GM19438 (cell line): ENCODE measurements around the gene LAMTOR5.
"Not testable (repeated sequence)": the region's sequence is repeated elsewhere in the genome, so short reads cannot be mapped to it uniquely, and the experiment has no call there.

Experiments
- ATAC-seq: cut with Tn5 transposase; IDR thresholded peaks from one replicate; pipeline ENCODE4 v1.9.1; 2021; ENCODE audit warnings: low read depth; ENCODE audit not compliant: unreplicated experiment

Gene LAMTOR5

DNA sequence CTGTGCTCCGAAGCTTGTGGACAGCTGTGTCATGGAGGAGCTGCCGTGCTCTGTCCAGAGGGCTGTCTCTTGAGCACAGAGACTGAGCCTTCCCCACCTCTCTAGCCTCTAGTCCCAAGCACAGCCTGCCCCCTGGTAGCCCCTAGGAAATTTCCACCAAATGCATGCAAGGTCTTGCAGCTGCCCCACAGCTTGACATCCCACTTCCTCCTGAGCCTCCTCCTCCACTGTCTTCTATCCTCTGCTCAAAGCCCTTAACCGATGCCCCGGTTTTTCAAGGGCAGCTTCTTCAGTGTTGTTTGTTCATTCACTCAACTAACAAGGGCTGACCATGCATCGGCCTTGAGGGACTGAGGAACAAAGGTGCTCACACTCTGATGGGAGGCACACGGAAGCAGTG lies 22.9 kb upstream of the LAMTOR5 start:
- no peak for ATAC-seq

DNA sequence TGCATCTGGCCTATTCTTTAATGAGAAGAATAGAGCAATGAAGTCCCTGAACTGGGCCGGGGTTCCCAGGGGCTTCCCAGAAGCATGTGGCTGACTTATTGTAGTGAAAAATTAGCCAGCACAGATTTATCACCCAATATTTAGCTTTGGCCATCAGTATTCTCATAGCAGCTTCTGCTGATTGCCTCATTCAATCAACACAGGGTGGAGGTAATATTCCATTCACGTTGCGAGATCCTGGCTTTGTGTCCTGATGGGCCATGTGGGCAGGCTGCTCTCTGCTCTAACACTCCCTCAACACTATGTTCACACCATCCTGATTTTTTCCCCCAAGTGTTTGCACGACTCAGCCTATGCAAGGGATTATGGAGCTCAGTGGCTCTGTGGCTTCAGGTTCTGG lies 21.5 kb upstream of the LAMTOR5 start:
- ATAC-seq, result no peak

DNA sequence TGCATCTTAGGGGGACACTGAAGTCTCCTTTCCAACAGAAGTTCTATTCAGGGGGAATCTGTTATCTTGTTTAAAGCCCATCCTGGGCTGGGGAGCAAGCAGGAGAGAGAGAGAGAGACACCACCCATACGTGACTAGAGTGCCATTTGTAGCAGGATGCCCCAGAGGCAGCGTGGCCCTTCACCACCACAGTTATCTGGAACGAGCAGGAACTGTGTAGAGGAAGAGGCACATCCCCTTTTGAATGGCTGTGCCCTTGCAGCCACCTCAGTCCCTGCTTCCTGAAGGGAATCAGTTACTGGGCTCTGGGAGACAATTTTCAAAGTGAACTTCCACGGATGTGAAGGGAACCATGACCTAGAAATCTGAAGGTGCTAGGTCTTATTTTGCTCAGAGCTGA lies 19.4 kb upstream of the LAMTOR5 start:
- no peak for ATAC-seq

DNA sequence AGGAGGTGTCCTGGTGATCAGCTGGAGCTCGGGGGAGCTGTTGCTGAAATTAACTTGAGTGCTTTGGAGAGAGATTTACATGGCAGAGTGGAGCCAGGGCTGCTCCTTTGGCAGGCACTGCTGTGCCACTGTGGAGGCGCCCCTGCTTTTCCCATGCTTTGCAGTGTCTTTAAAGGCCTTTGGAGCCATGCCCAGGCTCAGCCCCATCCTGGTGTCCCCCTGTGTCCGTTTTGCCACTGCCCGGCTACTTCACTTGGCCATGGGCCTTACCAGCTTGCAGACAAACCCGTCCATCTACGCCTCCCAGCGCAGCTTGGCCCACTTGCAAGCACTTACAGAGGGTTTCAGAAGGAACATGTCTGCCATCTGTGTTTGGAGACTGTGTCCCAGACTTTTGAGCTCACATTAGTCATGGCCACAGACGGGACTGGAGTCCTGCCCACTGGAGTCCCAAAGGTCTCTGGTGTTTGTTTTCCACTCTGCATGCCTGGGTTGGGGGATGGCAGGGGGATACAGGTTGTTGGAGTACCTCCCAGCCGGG lies 18.2 kb upstream of the LAMTOR5 start:
- no peak for ATAC-seq

DNA sequence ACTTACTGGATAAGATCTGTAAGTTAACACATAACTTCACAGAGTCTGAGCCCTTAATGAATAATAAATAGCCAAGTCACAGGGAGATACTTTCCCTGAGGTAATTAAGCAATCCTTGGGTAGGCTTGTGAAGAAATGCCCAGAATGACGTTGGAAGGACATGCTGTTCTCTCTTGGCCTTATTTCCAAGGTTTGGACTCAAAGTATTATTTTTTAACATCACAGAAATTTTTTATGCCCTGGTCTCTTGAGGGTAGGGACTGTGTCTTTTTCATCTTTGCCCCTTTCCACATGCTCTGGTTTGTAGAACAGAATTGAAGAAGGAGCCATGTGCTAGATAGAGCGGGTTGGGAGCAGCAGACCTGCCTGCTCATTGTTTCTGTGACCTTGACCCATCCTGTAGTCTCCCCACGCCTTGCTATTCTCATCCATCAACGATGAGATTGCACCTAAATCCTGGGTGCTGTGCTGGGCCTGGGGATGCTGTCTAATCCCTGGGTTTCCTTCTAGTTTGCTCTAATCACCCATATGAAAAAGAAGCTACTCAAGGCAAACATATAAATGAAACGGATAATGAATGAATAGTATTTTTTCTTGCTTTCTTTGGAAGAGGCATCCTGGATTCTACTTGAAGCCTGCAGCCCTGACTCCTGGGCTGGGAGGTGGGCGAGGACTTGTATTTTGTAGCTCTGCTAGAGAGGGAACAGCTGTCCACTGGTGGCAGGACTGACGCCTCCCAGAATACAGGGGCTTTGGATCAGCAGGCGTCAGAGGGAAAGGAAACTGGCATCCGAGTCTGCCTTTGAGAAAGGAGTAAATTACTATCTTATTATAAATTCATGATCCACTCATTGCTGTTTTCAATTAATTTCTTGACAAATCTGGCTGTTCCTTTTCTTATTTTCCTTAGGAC lies 17.5 kb upstream of the LAMTOR5 start:
- no peak for ATAC-seq

DNA sequence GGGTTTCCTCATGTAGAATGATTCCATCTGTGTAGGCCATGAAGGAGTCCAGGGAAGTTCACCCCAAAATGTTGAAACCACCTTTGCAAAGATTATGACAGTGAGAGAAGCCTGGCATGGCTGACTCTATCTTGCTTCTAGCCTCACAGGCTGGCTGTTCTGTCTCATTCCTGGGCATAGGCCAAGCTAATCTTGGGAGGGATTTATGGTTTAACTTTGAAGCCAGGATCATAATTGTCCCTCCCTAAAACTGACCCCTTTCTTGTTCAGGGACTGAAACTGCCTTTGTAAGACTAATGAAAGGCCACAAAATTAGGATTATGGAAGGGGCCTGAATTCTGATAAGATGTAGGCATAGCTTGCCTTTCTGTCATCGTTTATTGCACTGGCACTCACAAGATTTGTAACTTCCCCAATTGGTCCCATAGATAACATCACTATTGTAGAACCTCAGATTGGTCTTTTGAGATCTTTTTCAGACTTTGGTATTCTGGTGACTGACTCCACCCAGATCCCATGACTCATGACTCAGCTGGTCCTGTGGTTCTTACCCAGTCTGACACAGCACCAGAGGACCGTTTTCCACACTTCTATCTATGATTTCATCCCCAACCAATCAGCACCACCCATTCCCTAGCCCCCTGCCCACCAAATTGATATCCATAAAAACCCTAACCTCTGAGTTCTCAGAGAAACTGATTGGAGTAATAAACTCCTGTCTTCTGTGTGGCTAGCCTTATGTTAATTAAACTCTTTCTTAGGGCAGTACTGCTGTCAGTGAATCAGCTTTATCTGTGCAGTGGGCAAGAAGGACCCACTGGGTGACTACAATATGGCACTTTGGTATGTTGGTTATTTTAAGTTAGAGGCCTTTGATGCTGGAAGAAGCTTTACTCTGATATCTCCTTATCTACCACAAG lies 13.6 kb upstream of the LAMTOR5 start:
- ATAC-seq, result no peak

DNA sequence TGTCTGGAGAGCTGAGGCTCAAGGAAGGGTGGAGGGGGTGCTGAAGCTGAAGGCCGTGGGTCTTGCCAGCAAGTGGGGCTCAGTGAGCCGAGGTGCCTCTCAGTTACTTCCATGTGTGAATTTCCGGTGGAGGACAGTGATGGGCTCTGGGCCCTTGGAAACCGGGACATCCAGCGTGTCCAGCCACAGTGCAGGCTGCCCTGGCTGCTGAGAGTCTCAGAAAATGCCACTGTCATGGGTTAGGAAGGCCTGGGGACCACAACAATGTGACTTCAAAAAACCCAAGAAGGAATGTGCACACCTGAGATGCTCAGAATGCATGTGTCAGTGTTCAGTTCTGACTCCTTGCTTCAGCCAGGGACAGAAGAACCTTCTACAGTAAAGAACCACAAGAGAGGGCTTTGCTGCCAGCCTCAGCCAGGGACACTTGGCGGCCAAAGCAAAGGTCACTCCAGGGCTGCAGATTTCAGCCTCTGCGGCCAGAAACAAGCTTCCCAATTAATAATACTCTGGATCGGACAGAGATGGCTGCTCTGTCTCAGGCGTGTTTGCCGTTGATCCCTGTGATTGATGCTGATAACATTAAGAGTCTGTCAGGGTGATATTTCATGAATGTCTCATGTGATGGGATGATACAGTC lies 12.6 kb upstream of the LAMTOR5 start:
- ATAC-seq, result no peak

DNA sequence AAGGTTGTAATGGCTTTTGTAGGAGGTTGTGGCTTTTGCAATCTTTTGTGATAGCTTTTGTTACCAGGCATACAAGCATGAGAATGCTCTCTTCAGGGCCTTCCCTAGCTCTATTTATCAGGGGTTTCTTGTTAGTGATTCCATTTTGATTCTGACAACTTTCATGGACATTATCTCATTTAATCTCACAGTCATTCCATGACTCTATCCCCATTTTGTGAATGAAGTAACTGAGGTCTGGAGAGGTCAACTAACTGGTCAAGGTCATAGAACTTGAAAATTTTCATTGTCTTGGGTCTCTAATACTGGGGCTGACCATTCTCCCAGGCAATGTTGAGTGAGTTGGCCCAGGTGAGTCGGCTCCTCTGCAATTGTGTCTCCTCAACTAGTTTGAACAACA lies 11.2 kb upstream of the LAMTOR5 start:
- ATAC-seq, result no peak

DNA sequence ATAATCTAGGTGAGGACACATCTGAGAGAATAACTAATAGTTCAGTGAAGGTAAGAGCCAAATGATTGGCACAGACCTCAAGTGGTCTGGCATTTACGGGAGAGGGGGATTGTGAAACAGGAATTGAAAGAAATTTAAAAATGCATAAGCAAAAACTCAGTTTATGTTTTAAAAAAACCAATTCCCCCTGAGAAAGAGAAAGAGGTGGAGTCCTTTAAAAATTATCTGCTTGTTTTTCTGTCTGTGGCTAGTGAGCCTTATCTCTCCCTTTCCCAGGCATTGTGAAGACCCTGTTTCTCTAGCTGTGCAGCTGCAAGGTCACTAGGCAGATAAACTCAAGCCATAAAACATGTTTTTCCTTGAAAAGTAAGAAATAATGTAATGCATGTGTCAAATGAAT lies 5.6 kb upstream of the LAMTOR5 start:
- not testable (repeated sequence) for ATAC-seq

DNA sequence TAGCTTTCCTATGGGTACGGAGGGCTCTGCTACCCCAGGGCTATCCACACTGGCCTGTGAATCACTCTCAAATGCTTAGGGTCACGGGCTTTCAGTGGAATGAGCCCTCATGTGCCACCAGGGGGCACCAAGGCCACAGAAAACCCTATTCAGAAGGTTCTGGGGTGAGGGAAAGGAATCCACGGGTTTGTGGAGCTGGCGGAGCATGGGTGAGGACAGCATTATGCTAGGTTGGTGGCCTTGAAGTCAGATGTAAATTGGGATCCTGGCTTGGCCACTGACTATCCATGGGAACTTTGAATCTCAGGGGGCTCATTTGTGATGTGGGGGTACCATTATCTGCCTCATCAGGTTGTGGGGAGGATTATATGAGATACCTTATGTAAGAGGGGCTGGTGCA lies 5.1 kb upstream of the LAMTOR5 start:
- no peak for ATAC-seq

DNA sequence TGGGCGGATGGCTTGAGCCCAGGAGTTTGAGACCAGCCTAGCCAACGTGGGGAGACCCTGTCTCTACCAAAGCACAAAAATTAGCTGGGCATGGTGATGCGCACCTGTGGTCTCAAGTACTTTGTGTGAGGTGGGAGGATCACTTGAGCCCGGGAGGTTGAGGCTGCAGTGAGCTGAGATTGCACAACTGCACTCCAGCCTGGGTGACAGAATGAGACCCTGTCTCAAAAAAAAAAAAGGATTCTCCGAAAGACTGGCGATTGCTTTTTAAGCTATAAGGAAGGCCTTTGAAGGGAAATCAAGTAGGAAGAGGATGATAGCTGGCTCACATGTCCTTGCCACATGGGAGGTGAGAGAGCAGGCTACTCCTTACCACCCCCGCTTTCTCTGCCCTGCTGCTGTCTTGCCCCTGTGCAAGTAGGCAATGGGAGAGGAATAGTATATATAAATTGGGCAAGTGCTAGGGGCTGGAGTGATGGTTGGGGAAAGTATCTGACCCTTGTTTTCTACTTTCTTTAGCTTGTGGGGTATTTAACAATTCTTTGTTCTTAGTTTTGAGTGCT lies 3.8 kb upstream of the LAMTOR5 start:
- ATAC-seq, result no peak

DNA sequence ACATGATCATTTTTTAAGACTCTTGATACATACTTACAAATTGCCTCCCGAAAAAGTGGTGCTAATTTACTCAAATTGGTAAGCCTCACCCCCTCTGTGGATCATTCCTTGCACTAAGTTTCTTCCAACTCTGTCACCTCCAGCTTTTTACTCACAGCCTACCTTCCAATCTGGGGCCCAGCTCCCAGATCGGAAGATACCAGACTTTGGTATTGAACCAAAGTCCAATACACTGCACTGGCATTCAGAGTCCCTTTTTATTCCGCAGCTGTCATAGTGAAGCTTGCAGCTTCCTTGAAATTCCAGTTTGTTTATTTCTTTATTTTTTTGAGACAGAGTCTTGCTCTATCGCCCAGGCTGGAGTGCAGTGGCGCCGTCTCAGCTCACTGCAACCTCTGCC lies 1.8 kb upstream of the LAMTOR5 start:
- ATAC-seq, result no peak

DNA sequence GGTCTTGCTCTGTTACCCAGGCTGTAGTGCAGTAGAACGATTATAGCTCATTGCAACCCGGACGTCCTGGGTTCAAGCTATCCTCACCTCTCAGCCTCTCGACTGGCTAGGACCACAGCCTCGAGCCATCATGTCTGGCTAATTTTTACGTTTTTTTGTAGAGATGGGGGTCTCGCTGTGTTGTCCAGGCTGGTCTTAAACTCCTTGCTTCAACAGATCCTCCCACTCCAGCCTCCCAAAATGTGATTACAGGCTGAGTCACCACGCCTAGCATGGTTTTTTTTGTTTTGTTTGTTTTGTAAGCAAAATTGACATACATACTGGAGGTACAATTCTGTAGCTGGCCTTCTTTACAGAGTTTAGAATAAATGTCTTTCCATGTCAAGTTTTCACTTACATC lies 994 bp upstream of the LAMTOR5 start:
- no peak for ATAC-seq

DNA sequence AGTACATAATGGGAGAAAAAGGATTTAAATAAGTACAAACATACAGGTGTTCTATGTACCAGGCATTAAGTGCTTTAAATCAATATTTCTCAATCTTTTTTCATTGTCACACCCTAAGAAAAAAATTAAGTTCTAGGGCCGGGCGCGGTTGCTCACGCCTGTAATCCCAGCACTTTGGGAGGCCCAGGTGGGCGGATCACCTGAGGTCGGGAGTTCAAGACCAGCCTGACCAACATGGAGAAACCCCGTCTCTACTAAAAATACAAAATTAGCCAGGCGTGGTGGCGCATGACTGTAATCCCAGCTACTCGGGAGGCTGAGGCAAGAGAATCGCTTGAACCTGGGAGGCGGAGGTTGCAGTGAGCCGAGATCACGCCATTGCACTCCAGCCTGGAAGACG lies 1.1 kb downstream of the LAMTOR5 start:
- ATAC-seq, result not testable (repeated sequence)

DNA sequence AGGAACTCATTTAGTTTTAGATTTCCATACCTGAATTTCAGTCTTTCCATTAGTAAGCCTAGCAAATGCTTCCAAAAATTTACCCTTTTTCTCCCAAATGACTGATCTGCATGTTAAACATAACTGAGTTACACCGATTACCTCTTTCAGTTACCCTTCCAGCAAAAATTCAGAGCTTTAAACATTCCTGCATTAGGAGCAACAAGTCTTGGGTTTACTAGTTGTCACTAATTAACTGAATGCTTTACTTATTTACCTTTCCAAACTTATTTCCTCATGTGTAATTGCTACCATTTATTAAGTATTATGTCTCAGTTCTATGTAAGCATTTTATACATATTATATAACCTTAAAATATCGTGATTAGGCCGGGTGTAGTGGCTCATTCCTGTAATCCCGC lies 3.1 kb downstream of the LAMTOR5 start:
- ATAC-seq, result no peak

DNA sequence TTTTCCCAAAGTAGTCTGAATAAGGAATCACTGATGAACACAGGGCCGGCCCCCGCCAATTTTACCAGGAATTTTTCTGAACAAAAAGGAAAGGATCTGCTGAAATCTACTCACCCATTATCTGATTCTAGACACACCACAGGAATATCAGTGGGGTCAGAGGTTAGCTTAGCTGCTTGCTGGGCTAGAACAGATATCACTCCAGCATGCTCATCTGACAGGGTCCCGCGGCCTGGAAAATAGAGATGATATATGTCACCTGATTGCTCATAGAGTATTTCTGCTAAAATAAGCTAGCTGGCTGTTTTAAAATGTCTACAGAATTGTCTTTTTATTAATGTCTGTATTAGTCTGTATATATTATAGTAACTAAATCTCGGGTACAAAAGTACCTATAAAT lies 3.7 kb downstream of the LAMTOR5 start:
- ATAC-seq, result no peak

DNA sequence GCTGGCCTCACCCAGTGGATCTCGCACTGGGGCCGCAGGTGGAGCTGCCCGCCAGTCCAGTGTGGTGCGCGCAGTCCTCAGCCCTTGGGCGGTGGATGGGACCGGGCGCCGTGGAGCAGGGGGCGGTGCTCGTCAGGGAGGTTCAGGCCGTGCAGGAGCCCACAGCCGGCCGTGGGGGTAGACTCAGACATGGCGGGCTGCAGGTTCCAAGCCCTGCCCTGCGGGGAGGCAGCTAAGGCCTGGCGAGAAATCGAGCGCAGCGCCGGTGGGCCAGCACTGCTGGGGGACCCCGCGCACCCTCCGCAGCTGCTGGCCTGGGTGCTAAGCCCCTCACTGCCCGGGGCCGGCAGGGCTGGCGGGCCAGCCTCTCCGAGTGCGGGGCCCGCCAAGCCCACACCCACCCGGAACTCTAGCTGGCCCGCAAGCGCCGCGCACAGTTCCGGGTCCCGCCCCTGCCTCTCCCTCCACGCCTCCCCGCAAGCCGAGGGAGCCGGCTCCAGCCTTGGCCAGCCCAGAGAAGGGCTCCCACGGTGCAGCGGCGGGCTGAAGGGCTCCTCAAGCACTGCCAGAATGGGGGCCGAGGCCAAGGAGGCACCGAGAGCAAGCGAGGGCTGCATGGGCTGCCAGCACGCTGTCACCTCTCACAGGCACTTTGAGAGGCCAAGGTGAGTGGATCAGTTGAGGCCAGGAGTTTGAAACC lies 11.1 kb downstream of the LAMTOR5 start:
- ATAC-seq, result not testable (repeated sequence)

DNA sequence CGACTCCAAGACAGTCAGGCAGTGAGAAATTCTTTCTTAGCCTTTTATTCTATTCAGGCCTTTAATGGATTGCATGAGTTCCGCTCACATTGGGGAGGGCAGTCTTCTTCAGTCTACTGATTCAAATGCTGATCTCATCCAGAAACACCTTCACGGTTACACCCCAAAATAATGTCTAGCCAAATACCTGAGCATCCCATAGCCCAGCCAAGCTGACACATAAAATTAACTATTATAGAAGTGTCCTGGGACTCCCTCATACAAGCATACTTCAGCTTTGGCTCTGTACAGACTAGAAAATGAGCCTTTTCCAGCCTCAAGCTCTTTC lies 13.0 kb downstream of the LAMTOR5 start:
- no peak for ATAC-seq

DNA sequence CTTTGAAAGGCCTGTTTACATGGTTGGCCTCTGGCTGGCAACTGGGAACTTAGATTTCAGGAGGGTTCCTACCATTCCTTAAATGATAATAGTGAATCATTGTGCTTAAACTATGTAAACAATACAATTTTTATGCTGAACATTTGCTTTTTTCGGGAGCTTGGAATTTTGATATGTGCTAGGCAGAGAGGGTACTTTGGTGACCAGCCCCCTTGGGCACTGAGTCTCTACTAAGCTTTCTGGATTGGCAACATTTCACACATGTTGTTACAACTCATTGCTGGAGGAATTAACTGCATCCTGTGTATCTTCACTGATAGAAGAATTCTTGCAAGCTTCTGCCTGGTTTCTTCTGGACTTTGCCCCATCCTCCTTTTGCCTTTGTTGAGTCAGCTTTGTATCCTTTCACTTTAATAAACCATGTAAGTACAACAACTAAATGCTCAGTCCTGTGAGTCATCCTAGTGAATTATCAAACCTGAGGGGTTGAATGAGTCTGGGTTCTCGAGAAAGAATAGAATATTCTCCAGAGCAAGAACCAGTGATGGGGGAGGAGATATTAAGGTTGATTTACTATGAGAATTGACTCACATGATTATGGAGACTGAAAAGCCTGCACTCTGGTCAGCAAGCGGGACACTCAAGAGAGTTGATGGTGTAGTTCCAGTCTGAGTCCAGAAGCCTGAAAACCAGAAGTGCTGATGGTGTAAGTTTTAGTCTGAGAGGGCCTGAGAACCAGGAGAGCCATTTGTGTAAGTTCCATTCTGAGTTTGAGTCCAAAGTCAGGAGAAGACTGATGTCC lies 13.6 kb downstream of the LAMTOR5 start:
- no peak for ATAC-seq
